Measurements from ENCODE around the gene ATG10.

DNA sequence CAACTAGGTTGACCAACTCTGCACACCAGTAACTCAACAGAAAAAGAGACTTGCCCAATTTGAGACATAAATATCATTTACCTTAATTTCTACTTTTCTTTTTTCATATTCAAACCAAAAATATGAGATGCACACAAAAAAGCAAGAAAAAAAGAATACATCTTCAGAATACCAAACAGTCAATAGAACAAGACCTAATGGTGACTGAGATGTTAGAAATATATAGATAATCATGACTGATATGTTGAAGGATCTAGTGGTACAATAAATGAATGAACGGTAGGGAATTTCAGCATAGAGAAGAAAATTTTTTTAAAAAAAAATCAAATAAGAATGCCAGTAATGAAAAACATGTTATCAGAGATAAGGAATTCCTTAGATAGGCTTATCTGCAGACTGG lies 29.1 kb upstream of the ATG10 start:
- TF ChIP-seq, protein P1, sequence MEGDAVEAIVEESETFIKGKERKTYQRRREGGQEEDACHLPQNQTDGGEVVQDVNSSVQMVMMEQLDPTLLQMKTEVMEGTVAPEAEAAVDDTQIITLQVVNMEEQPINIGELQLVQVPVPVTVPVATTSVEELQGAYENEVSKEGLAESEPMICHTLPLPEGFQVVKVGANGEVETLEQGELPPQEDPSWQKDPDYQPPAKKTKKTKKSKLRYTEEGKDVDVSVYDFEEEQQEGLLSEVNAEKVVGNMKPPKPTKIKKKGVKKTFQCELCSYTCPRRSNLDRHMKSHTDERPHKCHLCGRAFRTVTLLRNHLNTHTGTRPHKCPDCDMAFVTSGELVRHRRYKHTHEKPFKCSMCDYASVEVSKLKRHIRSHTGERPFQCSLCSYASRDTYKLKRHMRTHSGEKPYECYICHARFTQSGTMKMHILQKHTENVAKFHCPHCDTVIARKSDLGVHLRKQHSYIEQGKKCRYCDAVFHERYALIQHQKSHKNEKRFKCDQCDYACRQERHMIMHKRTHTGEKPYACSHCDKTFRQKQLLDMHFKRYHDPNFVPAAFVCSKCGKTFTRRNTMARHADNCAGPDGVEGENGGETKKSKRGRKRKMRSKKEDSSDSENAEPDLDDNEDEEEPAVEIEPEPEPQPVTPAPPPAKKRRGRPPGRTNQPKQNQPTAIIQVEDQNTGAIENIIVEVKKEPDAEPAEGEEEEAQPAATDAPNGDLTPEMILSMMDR (IDR thresholded peaks at IDR 0.05), result no peak
- TF ChIP-seq ZFX (IDR thresholded peaks at IDR 0.05; ENCODE audit: borderline replicate concordance), result no peak

Data from 22Rv1 (cell line).